Stimulated activated memory B cell treated with anti-CD40 and anti-IgM and Interleukin-4, amounts not matched to agents 10 μg/mL and 1 μg/mL and 100 μg/mL, for 72 hours (primary cell): Measurements from ENCODE around the gene PNMA3.
"Not testable (repeated sequence)": the region's sequence is repeated elsewhere in the genome, so short reads cannot be mapped to it uniquely, and the experiment has no call there.

Source experiments
- ATAC-seq: fragments of 150-1000 bp; cut with Tn5 transposase; 2 replicates; pipeline ENCODE4 v1.10.0; 2021
- H3K27ac Mint-ChIP-seq: one replicate; pipeline ENCODE4 v1.8.0; 2022; ENCODE audit warnings: mild to moderate bottlenecking, mixed read lengths
- H3K27me3 Mint-ChIP-seq: one replicate; pipeline ENCODE4 v1.8.0; 2022; ENCODE audit warnings: mixed read lengths
- H3K36me3 Mint-ChIP-seq: one replicate; pipeline ENCODE4 v1.8.0; 2022; ENCODE audit warnings: mixed read lengths
- H3K4me1 Mint-ChIP-seq: one replicate; pipeline ENCODE4 v1.8.0; 2022; ENCODE audit warnings: mixed read lengths
- H3K4me3 Mint-ChIP-seq: one replicate; pipeline ENCODE4 v1.8.0; 2022; ENCODE audit warnings: mild to moderate bottlenecking, moderate library complexity, mixed read lengths
- H3K9me3 Mint-ChIP-seq: one replicate; pipeline ENCODE4 v1.8.0; 2022; ENCODE audit warnings: mixed read lengths

PNMA3 gene

DNA sequence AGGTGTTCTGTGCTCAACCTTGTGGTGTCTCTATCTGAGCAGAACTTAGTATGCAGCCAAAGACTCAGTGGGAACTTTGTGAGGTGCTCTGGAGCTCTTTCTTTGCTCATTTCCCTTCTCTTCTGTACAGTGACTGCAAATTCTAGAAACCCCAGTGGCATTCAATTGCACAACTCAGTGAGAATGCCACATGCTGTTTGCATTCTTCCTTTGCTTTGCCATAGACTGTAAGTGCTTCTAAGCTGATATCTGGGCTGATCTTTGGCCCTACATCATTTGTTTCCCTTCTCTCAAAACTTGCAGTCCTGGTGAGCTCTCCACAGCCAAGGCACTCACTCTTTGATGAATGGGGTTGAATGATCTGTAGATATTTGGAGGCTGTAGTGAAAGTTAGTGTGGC is 7.0 kb downstream of the PNMA3 start:
- ATAC-seq = no peak
- Mint-ChIP-seq H3K36me3 (no peaks in the 10 kb centered on the region), H3K9me3 (no peaks in the 10 kb centered on the region), H3K4me3 (no peak overlapping the region), H3K4me1 (no peaks in the 10 kb centered on the region), H3K27me3 (no peaks in the 10 kb centered on the region), H3K27ac (no peak overlapping the region)

DNA sequence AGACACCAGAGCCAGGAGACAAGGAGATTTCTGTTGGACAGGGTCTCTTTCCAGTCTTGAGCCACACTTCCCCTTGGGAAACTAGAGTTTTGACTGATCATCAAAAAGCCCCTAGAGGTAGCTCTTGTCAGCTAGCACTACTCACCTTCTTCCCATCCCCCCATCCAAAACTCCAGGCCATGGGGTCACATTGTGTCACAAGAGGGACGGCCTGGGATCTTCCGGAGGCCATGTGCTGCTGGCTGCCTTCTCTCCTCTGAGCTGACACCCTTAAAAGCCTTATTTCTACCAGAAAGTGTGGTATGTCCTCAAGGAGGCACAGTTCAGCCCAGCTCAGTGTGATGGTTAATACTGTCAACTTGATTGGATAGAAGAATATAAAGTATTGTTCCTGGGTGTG is 7.8 kb downstream of the PNMA3 start:
- ATAC-seq = no peak
- Mint-ChIP-seq H3K36me3 (no peaks in the 10 kb centered on the region), H3K4me3 (no peak overlapping the region), H3K27me3 (no peaks in the 10 kb centered on the region), H3K27ac (no peak overlapping the region), H3K4me1 (no peaks in the 10 kb centered on the region), H3K9me3 (no peaks in the 10 kb centered on the region)

DNA sequence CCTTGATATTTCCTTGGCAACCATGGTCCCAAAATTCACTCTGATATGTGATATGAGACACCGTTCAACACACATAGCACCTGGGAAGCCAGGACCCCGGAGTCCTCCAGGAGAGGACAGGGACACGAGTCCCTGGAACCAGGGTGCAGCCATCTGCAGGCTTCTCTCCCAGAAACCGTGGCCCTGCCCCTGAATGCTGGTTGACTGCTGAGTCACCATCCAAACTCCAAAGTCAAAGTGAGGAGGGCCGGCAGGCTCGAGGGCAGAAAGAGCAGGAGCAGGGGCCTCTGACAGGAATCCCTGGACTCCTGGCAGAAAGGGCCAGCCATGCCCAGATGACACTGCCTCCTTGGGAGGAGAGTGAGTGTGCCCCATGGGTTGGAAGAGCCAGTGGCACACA is 9.1 kb downstream of the PNMA3 start:
- H3K9me3 Mint-ChIP-seq = no peaks in the 10 kb centered on the region
- no peaks in the 10 kb centered on the region for H3K27me3 Mint-ChIP-seq
- H3K4me3 Mint-ChIP-seq = no peak overlapping the region
- no peaks in the 10 kb centered on the region for H3K36me3 Mint-ChIP-seq
- no peaks in the 10 kb centered on the region for H3K4me1 Mint-ChIP-seq
- no peak for ATAC-seq
- H3K27ac Mint-ChIP-seq = no peak overlapping the region

DNA sequence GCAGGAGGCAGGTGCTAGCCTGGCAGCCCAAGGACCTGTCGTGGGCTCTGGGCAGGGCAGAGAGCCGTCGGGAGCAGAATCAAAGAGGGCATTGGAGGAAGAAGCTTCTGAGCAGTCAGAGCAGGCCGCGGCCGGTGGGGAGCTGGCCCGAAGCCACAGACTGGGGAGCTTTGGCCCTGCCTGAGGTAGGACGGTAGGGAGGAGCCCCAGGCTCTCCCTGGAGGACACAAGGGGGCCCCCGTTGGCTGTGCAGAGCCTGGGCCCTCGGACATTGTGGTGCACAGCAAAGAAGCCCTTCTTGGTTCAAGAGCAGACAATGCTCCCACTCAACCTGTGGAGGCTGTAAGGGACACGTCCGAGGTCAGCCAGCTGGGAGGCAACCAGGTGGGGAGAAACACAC is 10.1 kb downstream of the PNMA3 start:
- not testable (repeated sequence) for H3K27me3 Mint-ChIP-seq, H3K36me3 Mint-ChIP-seq, H3K9me3 Mint-ChIP-seq, H3K4me1 Mint-ChIP-seq, ATAC-seq, H3K27ac Mint-ChIP-seq, H3K4me3 Mint-ChIP-seq

DNA sequence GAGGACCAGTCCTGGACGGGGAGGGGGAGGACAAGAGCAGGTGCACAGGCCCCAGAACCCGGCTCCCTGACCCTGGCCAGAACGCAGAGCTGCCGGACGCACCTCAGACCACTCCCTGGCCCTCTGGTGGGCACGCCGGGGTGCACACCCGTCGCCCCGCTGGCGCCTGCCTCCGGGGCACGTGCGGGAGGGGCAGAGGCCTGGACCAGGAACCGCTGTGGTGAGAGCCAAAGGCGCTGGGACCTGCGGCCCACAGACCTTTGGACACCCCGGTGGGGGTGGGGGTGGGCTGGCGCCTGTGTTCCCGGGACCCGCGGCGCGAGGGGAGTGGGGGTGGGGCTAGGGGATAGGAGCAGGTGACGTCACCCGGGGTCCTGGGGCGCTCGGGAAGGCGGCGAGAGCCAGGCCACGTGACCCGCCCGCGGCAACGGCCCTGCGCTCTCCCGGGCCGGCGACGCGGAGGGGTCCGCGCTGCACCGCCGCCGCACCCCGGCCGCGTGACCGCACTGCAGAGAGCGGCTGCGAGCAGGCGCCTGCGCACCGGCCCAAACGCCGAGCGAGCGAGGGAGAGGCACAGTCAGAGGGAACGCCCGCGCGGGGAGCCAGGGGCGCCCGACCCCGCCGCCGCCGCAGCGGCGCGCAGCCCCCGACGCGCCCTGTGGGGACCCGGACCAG is 15.8 kb downstream of the PNMA3 start, which contains the start of gene PNMA6A:
TSS of gene PNMA6A (plus strand) at position 546 of the 675 bp plus-strand sequence. CDS start 609 bp downstream, outside the sequence.
- H3K27me3 Mint-ChIP-seq, H3K4me3 Mint-ChIP-seq, H3K4me1 Mint-ChIP-seq, H3K9me3 Mint-ChIP-seq, H3K27ac Mint-ChIP-seq, H3K36me3 Mint-ChIP-seq: not testable (repeated sequence)
- peak; percentile 70 for ATAC-seq

DNA sequence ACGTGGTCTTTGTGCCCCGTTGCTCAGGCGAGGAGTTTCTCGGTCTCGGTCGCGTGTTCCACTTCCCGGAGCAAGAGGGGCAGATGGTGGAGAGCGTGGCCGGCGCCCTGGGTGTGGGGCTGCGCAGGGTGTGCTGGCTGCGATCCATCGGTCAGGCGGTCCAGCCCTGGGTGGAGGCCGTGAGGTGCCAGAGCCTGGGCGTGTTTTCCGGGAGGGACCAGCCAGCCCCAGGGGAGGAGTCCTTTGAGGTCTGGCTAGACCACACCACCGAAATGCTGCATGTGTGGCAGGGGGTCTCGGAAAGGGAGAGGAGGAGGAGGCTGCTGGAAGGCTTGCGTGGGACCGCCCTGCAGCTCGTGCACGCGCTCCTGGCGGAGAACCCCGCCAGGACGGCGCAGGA is 17.1 kb downstream of the PNMA3 start:
- not testable (repeated sequence) for H3K4me3 Mint-ChIP-seq, H3K9me3 Mint-ChIP-seq, H3K4me1 Mint-ChIP-seq, H3K36me3 Mint-ChIP-seq, H3K27ac Mint-ChIP-seq, H3K27me3 Mint-ChIP-seq, ATAC-seq

DNA sequence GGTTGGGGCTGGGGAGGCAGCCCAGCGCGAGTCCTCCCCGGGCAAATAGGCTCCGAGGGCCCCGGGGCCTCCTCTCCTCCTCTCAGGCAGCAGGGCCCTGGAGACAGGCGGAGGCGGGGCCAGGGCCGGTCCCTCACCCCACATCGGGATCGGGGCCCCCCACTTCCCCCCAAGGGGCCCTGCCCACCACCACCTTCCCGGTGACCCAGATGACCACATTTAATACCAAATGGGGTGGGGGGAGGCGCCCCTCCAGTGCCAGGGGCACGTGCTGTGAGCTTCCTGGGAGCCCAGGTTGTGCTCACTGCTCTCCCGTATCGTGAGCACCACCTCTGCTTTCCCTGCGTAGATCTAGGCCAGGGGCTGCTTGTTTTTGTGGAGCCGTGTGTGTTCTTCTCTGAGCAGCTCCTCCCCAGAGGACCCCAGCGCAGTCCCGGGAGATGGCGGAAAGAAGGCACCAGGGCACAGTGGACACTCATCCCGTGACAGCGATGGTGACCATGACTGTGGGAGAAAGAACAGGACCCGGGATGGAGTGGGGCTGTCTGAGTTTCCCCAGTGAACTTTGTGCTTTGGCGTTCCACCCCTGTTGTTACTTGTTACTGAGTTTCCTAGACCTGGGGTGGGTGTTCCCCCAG is 18.1 kb downstream of the PNMA3 start:
- Mint-ChIP-seq H3K27me3 (no peaks in the 10 kb centered on the region), H3K27ac (no peak overlapping the region), H3K9me3 (no peaks in the 10 kb centered on the region), H3K4me3 (no peak overlapping the region), H3K36me3 (no peaks in the 10 kb centered on the region), H3K4me1 (no peaks in the 10 kb centered on the region)
- no peak for ATAC-seq

DNA sequence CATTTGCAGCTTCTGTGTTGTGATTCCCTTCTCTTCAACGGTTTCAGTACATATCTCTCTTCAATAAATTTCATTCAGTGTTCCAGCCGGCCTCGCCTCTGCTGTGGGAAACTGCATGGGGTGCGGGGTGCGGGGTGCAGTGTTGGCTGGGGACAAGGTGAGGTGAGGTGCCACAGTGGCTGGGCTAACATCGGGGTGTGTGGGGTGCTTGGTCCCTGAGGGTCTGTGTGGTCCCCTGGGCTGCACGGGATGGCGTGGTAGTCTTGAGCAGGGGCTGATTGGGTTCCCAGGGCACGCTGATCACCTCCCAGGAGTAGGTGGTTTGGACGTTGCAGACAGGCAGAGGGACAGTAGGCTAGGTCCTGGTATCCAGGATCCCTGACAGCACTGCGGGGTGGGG is 18.7 kb downstream of the PNMA3 start:
- Mint-ChIP-seq H3K27ac (no peak overlapping the region), H3K36me3 (no peaks in the 10 kb centered on the region), H3K27me3 (no peaks in the 10 kb centered on the region), H3K4me3 (no peak overlapping the region), H3K4me1 (no peaks in the 10 kb centered on the region), H3K9me3 (no peaks in the 10 kb centered on the region)
- ATAC-seq = no peak

DNA sequence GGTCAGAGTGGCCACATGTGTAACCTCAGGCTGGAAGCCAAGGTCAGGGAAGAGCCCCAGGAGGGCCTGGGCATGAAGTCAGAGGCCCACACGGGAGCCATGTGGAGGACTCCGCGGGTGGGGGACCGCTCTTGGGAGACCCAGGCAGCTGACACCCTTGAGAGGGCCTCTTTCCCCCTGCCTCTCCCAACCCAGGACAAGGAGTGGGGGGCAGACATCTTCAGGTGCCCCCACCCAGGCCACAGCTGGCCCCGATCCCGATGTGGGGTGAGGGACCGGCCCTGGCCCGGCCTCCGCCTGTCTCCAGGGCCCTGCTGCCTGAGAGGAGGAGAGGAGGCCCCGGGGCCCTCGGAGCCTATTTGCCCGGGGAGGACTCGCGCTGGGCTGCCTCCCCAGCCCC is 19.1 kb downstream of the PNMA3 start:
- H3K27me3 Mint-ChIP-seq = no peaks in the 10 kb centered on the region
- ATAC-seq = no peak
- no peak overlapping the region for H3K4me3 Mint-ChIP-seq
- no peaks in the 10 kb centered on the region for H3K36me3 Mint-ChIP-seq
- no peak overlapping the region for H3K27ac Mint-ChIP-seq
- H3K4me1 Mint-ChIP-seq = no peaks in the 10 kb centered on the region
- no peaks in the 10 kb centered on the region for H3K9me3 Mint-ChIP-seq

DNA sequence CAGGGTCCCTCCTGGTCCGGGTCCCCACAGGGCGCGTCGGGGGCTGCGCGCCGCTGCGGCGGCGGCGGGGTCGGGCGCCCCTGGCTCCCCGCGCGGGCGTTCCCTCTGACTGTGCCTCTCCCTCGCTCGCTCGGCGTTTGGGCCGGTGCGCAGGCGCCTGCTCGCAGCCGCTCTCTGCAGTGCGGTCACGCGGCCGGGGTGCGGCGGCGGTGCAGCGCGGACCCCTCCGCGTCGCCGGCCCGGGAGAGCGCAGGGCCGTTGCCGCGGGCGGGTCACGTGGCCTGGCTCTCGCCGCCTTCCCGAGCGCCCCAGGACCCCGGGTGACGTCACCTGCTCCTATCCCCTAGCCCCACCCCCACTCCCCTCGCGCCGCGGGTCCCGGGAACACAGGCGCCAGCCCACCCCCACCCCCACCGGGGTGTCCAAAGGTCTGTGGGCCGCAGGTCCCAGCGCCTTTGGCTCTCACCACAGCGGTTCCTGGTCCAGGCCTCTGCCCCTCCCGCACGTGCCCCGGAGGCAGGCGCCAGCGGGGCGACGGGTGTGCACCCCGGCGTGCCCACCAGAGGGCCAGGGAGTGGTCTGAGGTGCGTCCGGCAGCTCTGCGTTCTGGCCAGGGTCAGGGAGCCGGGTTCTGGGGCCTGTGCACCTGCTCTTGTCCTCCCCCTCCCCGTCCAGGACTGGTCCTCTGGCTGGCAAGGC is 21.3 kb downstream of the PNMA3 start:
- ATAC-seq = peak; percentile 57
- not testable (repeated sequence) for H3K27ac Mint-ChIP-seq, H3K36me3 Mint-ChIP-seq, H3K4me1 Mint-ChIP-seq, H3K4me3 Mint-ChIP-seq, H3K27me3 Mint-ChIP-seq, H3K9me3 Mint-ChIP-seq

DNA sequence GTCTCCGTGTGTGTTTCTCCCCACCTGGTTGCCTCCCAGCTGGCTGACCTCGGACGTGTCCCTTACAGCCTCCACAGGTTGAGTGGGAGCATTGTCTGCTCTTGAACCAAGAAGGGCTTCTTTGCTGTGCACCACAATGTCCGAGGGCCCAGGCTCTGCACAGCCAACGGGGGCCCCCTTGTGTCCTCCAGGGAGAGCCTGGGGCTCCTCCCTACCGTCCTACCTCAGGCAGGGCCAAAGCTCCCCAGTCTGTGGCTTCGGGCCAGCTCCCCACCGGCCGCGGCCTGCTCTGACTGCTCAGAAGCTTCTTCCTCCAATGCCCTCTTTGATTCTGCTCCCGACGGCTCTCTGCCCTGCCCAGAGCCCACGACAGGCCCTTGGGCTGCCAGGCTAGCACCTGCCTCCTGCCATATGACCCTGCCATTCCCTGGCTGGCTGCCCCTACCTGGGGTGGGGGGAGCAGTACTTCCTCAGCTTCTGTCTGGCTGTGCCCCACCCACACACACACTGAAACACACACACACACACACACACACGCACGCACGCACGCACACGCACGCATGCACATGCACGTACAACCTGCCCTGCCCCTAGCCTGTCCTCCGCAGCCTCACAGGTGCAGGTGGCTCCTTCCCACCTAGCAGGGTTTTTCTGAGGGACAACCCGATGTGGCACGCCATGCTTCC is 27.1 kb downstream of the PNMA3 start:
- not testable (repeated sequence) for H3K27ac Mint-ChIP-seq, H3K4me3 Mint-ChIP-seq, ATAC-seq, H3K4me1 Mint-ChIP-seq, H3K27me3 Mint-ChIP-seq, H3K36me3 Mint-ChIP-seq, H3K9me3 Mint-ChIP-seq

DNA sequence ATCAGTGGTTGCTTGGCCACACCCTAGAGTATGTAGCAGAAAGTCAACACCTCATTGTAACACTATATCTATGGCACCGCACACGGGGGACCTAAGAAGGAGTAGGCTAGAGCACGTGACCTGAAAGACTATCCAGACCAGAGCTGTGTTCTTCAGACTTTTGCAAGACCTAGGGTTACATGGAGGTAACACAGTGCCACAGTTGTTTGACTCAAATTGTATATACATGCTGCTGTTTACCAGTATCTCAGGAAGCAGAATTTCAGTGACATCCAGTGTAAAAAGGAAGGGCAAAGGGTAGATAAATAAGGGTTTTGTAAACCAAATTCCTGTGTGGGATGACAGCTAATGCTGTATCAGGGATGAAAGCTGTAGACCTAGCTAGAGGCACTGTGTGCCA is 46.1 kb downstream of the PNMA3 start:
- no peak overlapping the region for H3K4me3 Mint-ChIP-seq
- H3K4me1 Mint-ChIP-seq = peaks cover 7% of the 10 kb centered on the region
- peaks cover 6% of the 10 kb centered on the region for H3K9me3 Mint-ChIP-seq
- no peaks in the 10 kb centered on the region for H3K36me3 Mint-ChIP-seq
- H3K27me3 Mint-ChIP-seq = no peaks in the 10 kb centered on the region
- H3K27ac Mint-ChIP-seq = no peak overlapping the region
- no peak for ATAC-seq

DNA sequence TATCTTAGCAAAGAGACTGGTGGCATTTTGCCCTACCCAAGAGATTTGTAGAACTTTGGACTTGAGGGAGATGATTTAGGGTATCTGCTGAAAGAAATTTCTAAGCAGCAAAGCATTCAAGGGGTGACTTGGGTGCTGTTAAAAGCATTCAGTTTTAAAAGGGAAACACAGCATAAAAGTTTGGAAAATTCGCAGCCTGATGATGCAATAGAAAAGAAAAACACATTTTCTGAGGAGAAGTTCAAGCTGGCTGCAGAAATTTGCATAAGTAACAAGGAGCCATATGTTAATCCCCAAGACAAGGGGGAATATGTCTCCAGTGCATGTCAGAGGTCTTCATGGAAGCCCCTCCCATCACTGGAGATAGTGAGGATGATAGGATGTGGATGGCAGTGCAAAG is 48.7 kb downstream of the PNMA3 start:
- not testable (repeated sequence) for H3K27me3 Mint-ChIP-seq, H3K27ac Mint-ChIP-seq, H3K9me3 Mint-ChIP-seq, H3K36me3 Mint-ChIP-seq, ATAC-seq, H3K4me3 Mint-ChIP-seq, H3K4me1 Mint-ChIP-seq

DNA sequence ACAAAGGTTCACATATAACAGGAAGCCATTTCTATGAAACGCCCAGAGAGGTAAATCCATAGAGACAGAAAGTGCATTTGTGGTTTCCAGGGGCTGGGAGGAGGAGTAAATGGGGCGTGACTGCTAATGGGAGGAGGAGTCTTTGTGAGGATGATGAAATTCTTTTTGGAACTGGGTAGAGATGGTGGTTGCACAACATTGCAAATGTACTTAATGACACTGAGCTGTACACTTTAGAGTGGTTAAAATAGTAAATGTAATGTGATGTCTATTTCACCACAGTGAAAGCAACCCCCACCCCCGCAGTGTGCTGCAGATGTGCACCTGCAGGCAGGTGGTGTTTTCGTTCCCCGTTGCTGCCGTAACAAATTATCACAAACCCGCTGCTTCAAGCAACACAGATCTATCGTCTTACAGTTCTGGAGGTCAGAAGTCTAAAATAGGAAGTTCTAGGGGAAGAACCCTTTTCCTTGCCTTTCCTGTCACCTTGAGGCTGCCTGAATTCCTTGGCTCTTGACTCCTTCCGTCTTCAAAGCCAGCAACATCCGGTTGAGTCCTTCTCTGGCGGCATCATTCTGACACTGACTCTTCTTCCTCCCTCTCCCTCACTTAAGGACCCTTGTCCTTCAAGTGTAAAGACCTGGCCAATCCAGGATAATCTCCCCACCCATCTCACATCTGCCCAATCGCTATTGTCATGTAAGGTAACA is 50.0 kb downstream of the PNMA3 start:
- not testable (repeated sequence) for H3K9me3 Mint-ChIP-seq, H3K4me3 Mint-ChIP-seq, H3K27ac Mint-ChIP-seq, H3K4me1 Mint-ChIP-seq, H3K27me3 Mint-ChIP-seq, H3K36me3 Mint-ChIP-seq
- ATAC-seq = peak; percentile 12
